GM10248 (cell line): ENCODE results near the gene PROC.

Source experiments
- CTCF ChIA-PET: fragments of 300-600 bp; sonication (Branson Sonifier 250); formaldehyde crosslinking; extraction: SDS; loops from one replicate; lab custom pipeline; 2021; ENCODE audit warnings: antibody characterized with exemption; lab: Yijun Ruan, JAX
- POLR2A ChIA-PET: fragments of 350-650 bp; sonication (Branson Sonifier 250); formaldehyde crosslinking; extraction: SDS; loops from one replicate; lab custom pipeline; 2020; ENCODE audit warnings: antibody characterized with exemption; lab: Yijun Ruan, JAX
- DNase-seq: peaks from one replicate; pipeline ENCODE4 v3.0.0; 2012; ENCODE audit errors: extremely low spot score
- TF ChIP-seq, protein P1 (sequence below): IDR thresholded peaks from 2 replicates; pipeline ENCODE4 v1.5.1; 2012; ENCODE audit warnings: mild to moderate bottlenecking, low read depth; ENCODE audit errors: extremely low read depth, missing control alignments, control extremely low read depth

Gene PROC

DNA sequence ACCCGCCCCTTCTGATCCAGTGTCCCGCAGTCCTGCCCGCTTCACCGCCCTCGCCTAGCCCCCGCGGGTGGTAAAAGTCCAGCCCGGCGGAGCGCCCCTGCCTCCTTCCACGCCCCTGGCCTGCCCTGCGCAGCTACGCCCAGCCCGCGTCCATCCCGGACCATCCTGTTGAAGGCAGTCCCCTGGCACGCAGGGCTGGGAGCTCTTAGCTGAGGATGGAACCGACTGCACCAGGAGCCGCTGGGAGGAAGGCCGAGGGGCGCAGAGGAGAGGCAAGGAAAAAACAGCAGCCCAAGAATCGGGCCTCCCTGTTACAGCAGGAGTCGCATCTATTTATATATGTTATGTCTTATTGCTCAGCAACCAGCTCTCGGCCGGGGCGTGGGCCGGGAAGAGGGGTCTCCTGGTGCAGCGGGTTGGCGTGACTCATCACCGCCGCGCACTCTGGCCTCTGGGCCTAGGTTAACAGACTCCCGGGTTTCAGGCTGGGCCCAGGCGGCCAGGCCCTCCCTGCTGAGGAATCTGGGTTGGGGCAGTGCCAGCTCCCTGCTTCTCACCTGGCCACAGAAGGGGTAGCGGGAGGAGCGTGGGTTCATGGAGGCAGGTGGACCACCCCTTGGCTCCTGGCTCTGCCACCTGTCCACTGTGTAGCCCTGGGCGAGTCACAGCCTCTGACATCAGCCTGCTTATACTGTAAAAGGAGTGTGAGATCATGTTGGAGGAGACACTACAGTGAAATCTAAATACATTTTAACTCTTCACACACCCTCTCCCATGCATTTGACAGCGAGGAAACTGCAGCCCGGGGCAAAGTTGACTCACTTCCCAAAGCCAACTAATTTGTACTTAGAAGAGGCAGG lies 17.1 kb upstream of the PROC start:
- CTCF ChIA-PET: interaction anchor here (1.0 to 1.8 kb wide), 3 partner anchors 8 to 15 kb away, joined by 3 to 12 read pairs (median 3); no protein-coding TSS in a partner anchor

GRCh38 chr2:127401757-127402695 lies 16.2 kb upstream of the PROC start:
- ChIA-PET POLR2A (no interaction called here), CTCF (interaction anchor here (0.8 to 1.9 kb wide), 8 partner anchors 9 to 52 kb away, joined by 3 to 12 read pairs (median 4); no protein-coding TSS in a partner anchor)
- TF ChIP-seq, protein P1, sequence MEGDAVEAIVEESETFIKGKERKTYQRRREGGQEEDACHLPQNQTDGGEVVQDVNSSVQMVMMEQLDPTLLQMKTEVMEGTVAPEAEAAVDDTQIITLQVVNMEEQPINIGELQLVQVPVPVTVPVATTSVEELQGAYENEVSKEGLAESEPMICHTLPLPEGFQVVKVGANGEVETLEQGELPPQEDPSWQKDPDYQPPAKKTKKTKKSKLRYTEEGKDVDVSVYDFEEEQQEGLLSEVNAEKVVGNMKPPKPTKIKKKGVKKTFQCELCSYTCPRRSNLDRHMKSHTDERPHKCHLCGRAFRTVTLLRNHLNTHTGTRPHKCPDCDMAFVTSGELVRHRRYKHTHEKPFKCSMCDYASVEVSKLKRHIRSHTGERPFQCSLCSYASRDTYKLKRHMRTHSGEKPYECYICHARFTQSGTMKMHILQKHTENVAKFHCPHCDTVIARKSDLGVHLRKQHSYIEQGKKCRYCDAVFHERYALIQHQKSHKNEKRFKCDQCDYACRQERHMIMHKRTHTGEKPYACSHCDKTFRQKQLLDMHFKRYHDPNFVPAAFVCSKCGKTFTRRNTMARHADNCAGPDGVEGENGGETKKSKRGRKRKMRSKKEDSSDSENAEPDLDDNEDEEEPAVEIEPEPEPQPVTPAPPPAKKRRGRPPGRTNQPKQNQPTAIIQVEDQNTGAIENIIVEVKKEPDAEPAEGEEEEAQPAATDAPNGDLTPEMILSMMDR: no peak
- peak; percentile 24 for DNase-seq

More for the DNA sequence above, 17.1 kb upstream of the PROC start:
- TF ChIP-seq, protein P1: no peak
- POLR2A ChIA-PET: no interaction called here
- no peak for DNase-seq

DNA sequence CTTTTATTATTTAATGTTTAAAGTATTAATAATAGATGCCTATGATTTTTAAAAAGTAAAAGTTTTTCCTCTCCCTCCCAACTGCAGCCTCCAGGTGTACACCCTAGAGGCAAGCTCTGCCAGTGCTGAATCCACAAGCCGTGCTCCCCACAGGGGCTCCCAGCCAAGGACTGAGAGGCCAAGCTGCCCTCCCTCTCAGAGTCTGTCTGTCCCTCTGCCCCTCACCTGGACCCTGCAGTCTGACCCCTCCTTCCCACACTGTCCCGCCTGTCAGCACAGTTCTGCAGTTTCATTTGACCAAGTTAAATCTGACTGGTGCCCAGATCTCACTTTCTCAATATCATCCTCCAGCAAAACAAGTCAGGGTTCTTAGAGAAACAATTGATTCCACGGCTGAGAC lies 14.8 kb upstream of the PROC start:
- ChIA-PET POLR2A (no interaction called here), CTCF (interaction anchor here (1.3 to 1.9 kb wide), 3 partner anchors 9 to 13 kb away, joined by 4 to 12 read pairs (median 7); no protein-coding TSS in a partner anchor)
- TF ChIP-seq, protein P1: no peak
- DNase-seq: no peak

DNA sequence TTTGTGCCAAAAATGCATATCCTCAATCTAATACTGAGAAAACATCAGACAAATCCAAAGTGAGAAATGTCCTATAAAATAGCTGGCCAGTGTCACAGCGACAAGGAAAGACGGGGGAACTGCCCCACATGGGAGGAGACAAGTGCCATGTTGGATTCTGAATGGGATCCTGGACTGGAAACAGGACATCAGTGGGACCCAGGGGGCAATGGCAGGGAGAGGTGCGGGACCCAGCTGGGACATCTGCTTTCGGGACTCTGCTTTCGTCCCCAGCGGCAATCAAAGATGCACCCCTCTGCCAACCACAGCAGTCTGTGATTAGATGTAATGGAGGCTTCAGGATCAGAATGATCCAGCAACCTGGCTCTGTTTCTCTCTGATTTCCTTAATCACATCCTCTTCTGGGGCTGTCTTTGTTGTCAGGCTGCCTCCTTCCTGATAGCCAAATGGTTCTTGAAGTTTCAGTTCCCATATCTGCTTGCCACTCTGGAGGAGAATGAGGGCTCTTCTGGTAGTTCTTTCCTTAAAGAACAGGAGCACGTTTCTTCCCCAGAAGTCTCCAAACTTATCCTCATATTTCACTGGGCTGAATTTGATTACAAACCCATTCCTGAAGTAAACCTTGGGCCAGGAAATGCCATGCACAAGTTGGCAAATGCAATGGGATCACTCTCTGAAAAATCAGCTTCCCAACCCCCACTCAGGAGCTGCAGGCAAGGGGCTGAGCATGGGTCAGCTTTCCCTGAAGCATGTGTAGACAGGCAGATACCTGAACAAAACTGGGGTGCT lies 13.6 kb upstream of the PROC start:
- POLR2A ChIA-PET: no interaction called here
- TF ChIP-seq, protein P1: no peak

DNA sequence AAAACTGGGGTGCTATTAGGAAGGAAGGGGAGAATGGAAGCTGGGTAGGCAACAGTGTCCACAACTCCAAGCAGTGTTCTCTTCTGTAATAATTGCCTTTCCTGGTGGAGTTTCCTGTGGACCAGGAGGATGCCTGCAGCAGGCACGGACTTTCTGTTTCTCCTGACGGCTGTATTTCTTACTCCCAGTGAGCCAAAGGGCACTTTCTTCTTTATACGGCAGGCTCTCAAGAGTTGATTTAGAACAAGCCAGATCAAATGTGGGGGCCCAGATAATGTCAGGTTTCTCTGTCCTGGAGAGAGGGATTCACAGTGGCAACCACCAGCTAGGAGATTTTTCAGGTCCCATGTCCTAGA lies 13.0 kb upstream of the PROC start:
- DNase-seq: no peak
- ChIA-PET POLR2A (no interaction called here), CTCF (interaction anchor here (0.8 to 0.9 kb wide), 2 partner anchors 12 to 14 kb away, joined by 3 read pairs; no protein-coding TSS in a partner anchor)
- TF ChIP-seq, protein P1: no peak

More for the DNA sequence above, 13.6 kb upstream of the PROC start:
- CTCF ChIA-PET: interaction anchor here (0.8 to 1.3 kb wide), 3 partner anchors 10 to 13 kb away, joined by 3 to 4 read pairs (median 3); no protein-coding TSS in a partner anchor
- no peak for DNase-seq
